ENCODE results near the gene TIGD4.

Gene TIGD4

DNA sequence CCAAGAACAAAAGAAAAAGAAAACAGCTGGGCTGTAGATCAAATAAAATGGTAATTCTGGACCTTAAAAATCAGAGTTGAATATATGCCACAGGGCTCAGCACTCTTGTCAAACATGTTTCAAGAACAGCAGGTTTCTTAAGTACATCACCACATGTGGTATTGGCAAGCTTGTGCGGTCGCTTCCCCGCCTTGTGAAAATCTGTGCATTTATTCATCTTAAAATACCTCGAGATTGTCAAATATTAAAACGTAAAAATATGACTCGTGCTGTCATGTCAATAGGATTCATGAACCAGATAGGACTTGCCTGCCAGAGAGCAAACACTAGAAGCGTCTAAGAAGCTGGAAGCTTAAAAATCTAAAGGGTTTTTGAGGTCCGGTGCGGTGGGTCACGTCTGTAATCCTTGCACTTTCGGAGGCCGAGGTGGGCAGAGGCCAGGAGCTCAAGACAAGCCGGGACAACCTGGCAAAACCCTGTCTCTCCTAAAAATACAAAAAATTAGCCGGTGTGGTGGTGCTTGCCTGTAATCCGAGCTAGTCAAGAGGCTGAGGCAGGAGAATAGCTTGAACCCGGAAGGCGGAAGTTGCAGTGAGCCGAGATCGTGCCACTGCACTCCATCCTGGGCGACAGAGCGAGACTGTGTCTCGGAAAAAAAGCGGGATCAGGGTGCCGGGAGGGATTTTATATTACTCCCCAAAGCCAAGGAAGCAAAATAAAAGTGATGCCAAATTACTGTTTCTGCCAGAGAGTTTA lies 59.6 kb downstream of the TIGD4 start:
- Mint-ChIP-seq H3K4me1 (ENCODE audit: low read depth) (no peaks in the 10 kb centered on the region), H3K36me3 (peaks cover 7% of the 10 kb centered on the region), H3K27me3 (peaks cover 3% of the 10 kb centered on the region), H3K4me3 (no peak overlapping the region), H3K27ac (no peak overlapping the region), H3K9me3 (ENCODE audit: low read depth) (peaks cover 12% of the 10 kb centered on the region)
